Mesendoderm (in vitro differentiated cells): ENCODE measurements around the gene NAXD.
"Not testable (repeated sequence)": the region's sequence is repeated elsewhere in the genome, so short reads cannot be mapped to it uniquely, and the experiment has no call there.

Experiments
- DNase-seq: peaks from one replicate; pipeline ENCODE4 v3.0.0; 2013
- H2AK5ac ChIP-seq: 2 replicates; pipeline ENCODE4 v1.6.1; 2013; ENCODE audit warnings: low read length, inconsistent platforms
- H2BK120ac ChIP-seq: 2 replicates; pipeline ENCODE4 v1.6.1; 2013; ENCODE audit warnings: low read depth, mild to moderate bottlenecking, low read length, moderate library complexity, mixed read lengths
- H2BK15ac ChIP-seq: replicated peaks from 2 replicates; pipeline ENCODE4 v1.6.1; 2013; ENCODE audit warnings: low read depth, mild to moderate bottlenecking, moderate library complexity
- H2BK5ac ChIP-seq: 2 replicates; pipeline ENCODE4 v1.6.1; 2013; ENCODE audit warnings: low read length, inconsistent platforms
- H3K18ac ChIP-seq: 2 replicates; pipeline ENCODE4 v1.6.1; 2013; ENCODE audit warnings: mild to moderate bottlenecking, low read length, mixed read lengths
- H3K23ac ChIP-seq: one replicate; pipeline ENCODE4 v1.6.1; 2013; ENCODE audit warnings: low read length
- H3K27ac ChIP-seq: 2 replicates; pipeline ENCODE4 v1.5.1; 2013; ENCODE audit warnings: low read depth, mild to moderate bottlenecking, inconsistent platforms, low read length, moderate library complexity
- H3K27me3 ChIP-seq: 2 replicates; pipeline ENCODE4 v1.6.1; 2013; ENCODE audit warnings: low read length, control low read depth, mild to moderate bottlenecking, inconsistent platforms; ENCODE audit not compliant: insufficient read depth, poor library complexity
- H3K36me3 ChIP-seq: 2 replicates; pipeline ENCODE4 v1.6.1; 2013; ENCODE audit warnings: low read length, inconsistent platforms; ENCODE audit not compliant: control insufficient read depth, insufficient read depth
- H3K4ac ChIP-seq: one replicate; pipeline ENCODE4 v1.6.1; 2013; ENCODE audit warnings: low read depth, mild to moderate bottlenecking, low read length, moderate library complexity
- H3K4me1 ChIP-seq: 2 replicates; pipeline ENCODE4 v1.6.1; 2013; ENCODE audit warnings: low read depth, low read length, inconsistent platforms; ENCODE audit not compliant: control insufficient read depth
- H3K4me2 ChIP-seq: 2 replicates; pipeline ENCODE4 v1.6.1; 2013; ENCODE audit warnings: low read length
- H3K4me3 ChIP-seq: 2 replicates; pipeline ENCODE4 v1.5.1; 2013; ENCODE audit warnings: mild to moderate bottlenecking, low read length
- H3K56ac ChIP-seq: one replicate; pipeline ENCODE4 v1.6.1; 2013; ENCODE audit warnings: low read length
- H3K79me1 ChIP-seq: 2 replicates; pipeline ENCODE4 v1.6.1; 2013; ENCODE audit warnings: low read length, inconsistent platforms
- H3K79me2 ChIP-seq: 2 replicates; pipeline ENCODE4 v1.6.1; 2013; ENCODE audit warnings: mild to moderate bottlenecking, low read length; ENCODE audit not compliant: control insufficient read depth, insufficient read depth
- H3K9ac ChIP-seq: 2 replicates; pipeline ENCODE4 v1.6.1; 2013; ENCODE audit warnings: low read length, inconsistent platforms
- H4K5ac ChIP-seq: one replicate; pipeline ENCODE4 v1.6.1; 2013; ENCODE audit warnings: low read length
- H4K8ac ChIP-seq: one replicate; pipeline ENCODE4 v1.6.1; 2013; ENCODE audit warnings: low read depth, mild to moderate bottlenecking, control low read depth, low read length, moderate library complexity
- WGBS: extraction: QIAGEN DNeasy Blood & Tissue Kit; methylation state at CpG from one replicate; pipeline ENCODE4 v1.1.7; 2013; ENCODE audit warnings: low lambda C conversion rate, missing lambda C conversion rate; ENCODE audit not compliant: insufficient coverage; ENCODE audit errors: extremely low coverage; 5-methylcytosine and 5-hydroxymethylcytosine counted together

Gene NAXD

DNA sequence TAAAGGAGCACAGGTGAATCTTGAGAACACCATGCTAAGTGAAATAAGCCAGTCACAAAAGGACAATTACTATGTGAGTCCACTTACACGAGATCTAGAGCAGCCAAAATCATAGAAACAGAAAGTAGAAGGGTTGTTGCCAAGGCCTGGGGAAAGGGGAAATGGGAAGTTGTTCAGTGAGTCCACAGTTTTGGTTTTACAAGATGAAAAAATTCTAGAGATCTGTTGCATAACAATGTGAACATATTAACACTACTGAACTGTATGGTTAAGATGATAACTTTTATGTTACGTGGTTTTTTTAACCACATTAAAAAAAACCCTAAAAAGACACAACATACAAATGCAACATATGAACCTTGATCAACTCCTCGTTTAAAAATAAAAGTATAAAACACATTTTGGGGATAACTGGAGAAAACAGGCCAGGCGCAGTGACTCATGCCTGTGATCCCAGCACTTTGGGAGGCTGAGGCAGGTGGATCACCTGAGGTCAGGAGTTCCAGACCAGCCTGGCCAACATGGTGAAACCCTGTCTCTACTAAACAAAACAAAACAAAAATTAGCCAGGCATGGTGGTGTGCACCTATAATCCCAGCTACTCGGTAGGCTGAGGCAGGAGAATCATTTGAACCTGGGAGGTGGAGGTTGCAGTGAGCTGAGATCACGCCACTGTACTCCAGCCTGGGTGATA is 43.0 kb downstream of the NAXD start:
- H3K9ac ChIP-seq, DNase-seq, H3K79me1 ChIP-seq, H3K4me2 ChIP-seq, H3K56ac ChIP-seq, H2BK120ac ChIP-seq, H3K4me1 ChIP-seq, H3K4me3 ChIP-seq, H2BK5ac ChIP-seq, H3K27ac ChIP-seq, H2AK5ac ChIP-seq, H3K27me3 ChIP-seq, H3K36me3 ChIP-seq, H4K5ac ChIP-seq, H3K4ac ChIP-seq, H2BK15ac ChIP-seq, H4K8ac ChIP-seq, H3K18ac ChIP-seq, H3K23ac ChIP-seq, H3K79me2 ChIP-seq: not testable (repeated sequence)
- WGBS, result no CpG with 5 or more reads among the region's 6 CpGs

DNA sequence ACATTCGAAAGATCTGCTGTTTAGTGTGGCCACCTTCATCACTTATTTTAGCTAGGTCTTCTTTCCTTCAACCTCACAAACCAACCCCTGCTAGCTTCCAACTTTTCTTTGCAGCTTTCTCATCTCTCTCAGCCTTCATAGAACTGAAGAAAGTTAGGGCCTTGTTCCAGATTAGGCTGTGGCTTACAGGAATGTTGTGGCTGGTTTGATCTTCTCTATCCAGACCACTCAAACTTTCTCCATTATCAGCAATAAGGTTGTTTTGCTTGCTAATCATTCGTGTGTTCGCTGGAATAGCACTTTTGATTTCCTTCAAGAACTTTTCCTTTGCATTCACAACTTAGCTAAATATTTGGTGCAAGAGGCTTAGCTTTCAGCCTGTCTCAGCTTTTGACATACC is 45.9 kb downstream of the NAXD start:
- Histone ChIP-seq H2BK5ac (no peak overlapping the region), H4K5ac (no peak overlapping the region), H2BK120ac (no peak overlapping the region), H3K79me1 (no peaks in the 10 kb centered on the region), H2BK15ac (no peak overlapping the region), H2AK5ac (no peak overlapping the region), H3K27ac (no peak overlapping the region), H3K4me2 (no peak overlapping the region), H3K36me3 (peaks cover 4% of the 10 kb centered on the region), H3K4me1 (no peaks in the 10 kb centered on the region), H3K4ac (no peak overlapping the region), H3K9ac (no peak overlapping the region), H3K18ac (no peak overlapping the region), H3K23ac (no peak overlapping the region), H3K27me3 (no peaks in the 10 kb centered on the region), H3K56ac (no peak overlapping the region), H3K79me2 (no peaks in the 10 kb centered on the region), H4K8ac (no peak overlapping the region), H3K4me3 (no peak overlapping the region)
- DNase-seq, result no peak
- no CpG with 5 or more reads among the region's 3 CpGs for WGBS

DNA sequence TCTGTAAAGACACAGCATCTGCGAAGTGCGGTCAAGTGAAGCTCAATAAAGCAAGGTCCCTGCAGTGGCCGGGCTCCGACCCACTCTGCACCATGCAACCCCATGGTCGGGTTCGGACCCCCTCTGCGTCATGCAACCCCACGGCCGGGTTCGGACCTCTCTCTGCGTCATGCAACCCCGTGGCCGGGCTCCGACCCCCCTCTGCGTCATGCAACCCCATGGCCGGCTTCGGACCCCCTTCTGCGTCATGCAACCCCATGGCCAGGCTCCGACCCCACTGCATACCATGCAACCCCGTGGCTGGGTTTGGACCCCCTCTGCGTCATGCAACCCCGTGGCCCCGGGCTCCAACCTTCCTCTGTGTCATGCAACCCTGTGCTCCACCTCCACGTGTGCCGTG is 46.7 kb downstream of the NAXD start:
- no peak overlapping the region for H3K9ac ChIP-seq
- H3K27me3 ChIP-seq, result no peaks in the 10 kb centered on the region
- no peak overlapping the region for H4K8ac ChIP-seq
- no peak overlapping the region for H2BK120ac ChIP-seq
- H3K18ac ChIP-seq, result no peak overlapping the region
- H4K5ac ChIP-seq, result no peak overlapping the region
- no peaks in the 10 kb centered on the region for H3K79me1 ChIP-seq
- H3K4me1 ChIP-seq, result no peaks in the 10 kb centered on the region
- no CpG with 5 or more reads among the region's 25 CpGs for WGBS
- H3K23ac ChIP-seq, result no peak overlapping the region
- no peak overlapping the region for H2AK5ac ChIP-seq
- no peak overlapping the region for H3K4ac ChIP-seq
- no peak overlapping the region for H3K4me3 ChIP-seq
- no peak for DNase-seq
- no peak overlapping the region for H2BK5ac ChIP-seq
- no peaks in the 10 kb centered on the region for H3K79me2 ChIP-seq
- no peak overlapping the region for H3K27ac ChIP-seq
- H3K56ac ChIP-seq, result no peak overlapping the region
- H2BK15ac ChIP-seq, result no peak overlapping the region
- H3K36me3 ChIP-seq, result peaks cover 5% of the 10 kb centered on the region
- H3K4me2 ChIP-seq, result no peak overlapping the region

DNA sequence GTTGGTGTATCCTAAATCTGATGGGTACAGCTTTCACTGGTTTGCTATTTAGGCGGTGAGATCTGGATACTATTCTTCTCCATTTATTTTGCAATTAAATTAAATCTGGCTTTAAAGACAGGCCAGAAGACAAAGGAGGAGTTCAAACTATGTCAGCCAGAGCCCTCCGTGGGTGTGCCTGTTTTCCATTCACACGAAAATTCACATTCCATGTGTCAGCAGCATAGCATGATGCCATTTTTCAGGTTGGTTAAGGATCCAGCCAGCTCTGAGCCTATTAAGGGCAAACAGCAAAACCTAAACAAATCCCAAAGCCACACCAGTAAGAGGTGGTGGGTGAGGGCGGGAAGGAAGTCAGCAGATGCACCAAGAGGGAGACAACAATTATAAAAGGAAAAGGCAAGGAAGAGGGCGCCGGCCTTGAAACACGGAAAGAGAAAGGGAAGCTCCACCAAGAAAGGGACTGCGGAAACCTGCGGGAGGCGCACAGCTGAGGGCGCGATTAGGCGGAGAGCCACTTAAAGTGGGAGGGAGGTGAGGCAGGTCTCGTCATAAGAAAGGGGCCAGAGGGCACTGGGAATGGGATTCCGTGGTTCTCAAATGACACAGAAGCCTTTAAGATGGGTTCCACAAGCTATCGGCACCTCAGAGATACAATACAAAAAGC is 47.6 kb downstream of the NAXD start:
- H2BK5ac ChIP-seq, result no peak overlapping the region
- H3K18ac ChIP-seq, result no peak overlapping the region
- H3K36me3 ChIP-seq, result peaks cover 7% of the 10 kb centered on the region
- no peak overlapping the region for H4K5ac ChIP-seq
- H3K27me3 ChIP-seq, result no peaks in the 10 kb centered on the region
- no peak for DNase-seq
- no peak overlapping the region for H3K4me3 ChIP-seq
- no peaks in the 10 kb centered on the region for H3K79me2 ChIP-seq
- no peak overlapping the region for H4K8ac ChIP-seq
- no peak overlapping the region for H3K9ac ChIP-seq
- no peak overlapping the region for H2BK120ac ChIP-seq
- H3K56ac ChIP-seq, result no peak overlapping the region
- no peaks in the 10 kb centered on the region for H3K4me1 ChIP-seq
- no peak overlapping the region for H3K4ac ChIP-seq
- no peak overlapping the region for H3K23ac ChIP-seq
- H3K4me2 ChIP-seq, result no peak overlapping the region
- no CpG with 5 or more reads among the region's 16 CpGs for WGBS
- no peaks in the 10 kb centered on the region for H3K79me1 ChIP-seq
- H2BK15ac ChIP-seq, result no peak overlapping the region
- H3K27ac ChIP-seq, result no peak overlapping the region
- no peak overlapping the region for H2AK5ac ChIP-seq

DNA sequence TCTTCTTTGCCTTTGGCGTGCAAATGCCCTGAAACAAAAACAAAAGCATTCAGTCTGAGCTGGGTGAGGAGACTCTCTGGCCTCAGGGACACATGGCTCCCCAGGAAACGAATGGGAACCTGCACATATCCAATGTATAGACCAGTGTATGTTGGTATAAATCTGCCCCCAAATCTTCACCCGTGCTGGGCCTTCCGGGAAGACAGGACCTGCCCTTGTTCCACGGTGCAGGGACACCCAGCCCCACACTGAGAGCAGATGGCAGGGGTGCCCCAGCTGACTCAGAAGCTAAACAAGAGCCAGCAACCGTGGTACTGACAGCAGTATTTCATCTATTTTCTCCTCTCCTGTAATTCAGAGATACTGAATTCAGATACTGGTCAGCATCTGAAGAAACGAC is 48.1 kb downstream of the NAXD start:
- Histone ChIP-seq H2BK120ac (no peak overlapping the region), H3K27ac (no peak overlapping the region), H3K4me3 (no peak overlapping the region), H3K56ac (no peak overlapping the region), H3K79me1 (no peaks in the 10 kb centered on the region), H3K36me3 (peaks cover 7% of the 10 kb centered on the region), H3K4ac (no peak overlapping the region), H2AK5ac (no peak overlapping the region), H3K4me1 (no peaks in the 10 kb centered on the region), H3K23ac (no peak overlapping the region), H4K5ac (no peak overlapping the region), H3K4me2 (no peak overlapping the region), H2BK15ac (no peak overlapping the region), H3K18ac (no peak overlapping the region), H3K79me2 (no peaks in the 10 kb centered on the region), H3K9ac (no peak overlapping the region), H2BK5ac (no peak overlapping the region), H4K8ac (no peak overlapping the region), H3K27me3 (no peaks in the 10 kb centered on the region)
- no CpG with 5 or more reads among the region's 7 CpGs for WGBS
- DNase-seq, result no peak

DNA sequence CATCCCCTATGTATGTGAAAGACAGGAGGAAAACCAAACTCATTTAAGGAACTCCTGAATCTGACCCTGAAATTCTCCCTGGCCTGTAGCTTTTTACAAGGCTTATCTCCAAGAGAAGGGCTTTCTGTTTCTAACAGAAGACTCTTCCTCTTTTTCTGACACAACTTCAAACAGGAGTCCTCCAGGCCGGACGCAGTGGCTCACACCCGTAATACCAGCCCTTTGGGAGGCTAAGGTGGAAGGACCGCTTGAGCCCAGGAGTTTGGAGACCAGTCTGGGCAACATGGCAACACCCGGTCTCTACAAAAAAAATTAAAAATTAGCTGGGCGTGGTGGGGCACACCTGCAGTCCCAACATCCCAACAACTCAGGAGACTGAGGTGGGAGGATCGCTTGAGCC is 48.7 kb downstream of the NAXD start:
- Histone ChIP-seq H3K56ac (no peak overlapping the region), H2BK5ac (no peak overlapping the region), H3K4me3 (no peak overlapping the region), H3K4ac (no peak overlapping the region), H3K79me1 (no peaks in the 10 kb centered on the region), H4K8ac (no peak overlapping the region), H3K18ac (no peak overlapping the region), H3K27me3 (no peaks in the 10 kb centered on the region), H3K9ac (no peak overlapping the region), H3K4me2 (no peak overlapping the region), H3K27ac (no peak overlapping the region), H3K4me1 (no peaks in the 10 kb centered on the region), H2BK120ac (no peak overlapping the region), H3K23ac (no peak overlapping the region), H3K36me3 (peaks cover 7% of the 10 kb centered on the region), H3K79me2 (no peaks in the 10 kb centered on the region), H4K5ac (no peak overlapping the region), H2BK15ac (no peak overlapping the region), H2AK5ac (no peak overlapping the region)
- no CpG with 5 or more reads among the region's 7 CpGs for WGBS
- DNase-seq, result no peak
